ENCODE data around the gene PCYT1B.
"Not testable (repeated sequence)": the region's sequence is repeated elsewhere in the genome, so short reads cannot be mapped to it uniquely, and the experiment has no call there.

Gene PCYT1B

GRCh38 chrX:24643116-24643515 is 4.0 kb downstream of the PCYT1B start:
- DNase-seq = no peak

DNA sequence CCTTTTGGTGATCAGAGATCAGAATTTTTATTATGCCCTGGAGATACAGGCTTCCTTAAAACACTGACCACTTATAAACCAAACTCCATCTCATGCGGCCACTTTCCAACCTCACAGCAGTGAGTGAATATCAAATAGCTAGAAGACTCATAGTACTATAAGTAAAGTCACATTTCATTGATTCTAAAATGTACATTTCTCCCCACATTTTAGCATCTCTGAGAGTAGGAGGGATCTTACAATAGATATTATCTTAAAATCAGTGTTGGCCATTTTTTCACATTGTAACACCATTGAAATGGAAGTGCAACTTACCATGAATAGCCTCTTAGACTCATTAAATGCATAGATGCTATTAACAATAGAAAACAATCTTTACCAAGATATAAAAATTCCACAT is 17.4 kb downstream of the PCYT1B start:
- DNase-seq = no peak

DNA sequence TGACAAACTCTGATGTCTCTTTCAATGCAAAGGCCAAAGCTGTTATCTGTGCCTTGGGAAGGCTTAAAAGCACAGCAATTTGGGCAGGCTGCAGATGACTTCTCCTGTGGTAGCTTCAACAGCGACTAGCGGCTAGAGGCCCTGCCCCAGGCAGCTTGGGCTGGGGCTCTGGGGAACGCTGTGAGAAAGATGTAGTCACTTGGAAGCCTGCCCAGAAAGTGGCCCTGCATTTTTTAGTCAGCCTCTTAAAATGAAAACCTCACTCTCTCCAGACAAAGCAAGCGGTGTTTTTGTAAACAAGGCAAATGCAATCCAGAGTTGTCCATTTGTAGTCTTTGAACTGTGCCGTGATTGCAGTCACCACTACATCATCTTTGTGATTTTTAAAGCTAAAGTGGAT is 27.5 kb downstream of the PCYT1B start:
- no peak for DNase-seq

- no peak for DNase-seq
These were observed 36.6 kb downstream of the PCYT1B start for GRCh38 chrX:24610516-24610915.

DNA sequence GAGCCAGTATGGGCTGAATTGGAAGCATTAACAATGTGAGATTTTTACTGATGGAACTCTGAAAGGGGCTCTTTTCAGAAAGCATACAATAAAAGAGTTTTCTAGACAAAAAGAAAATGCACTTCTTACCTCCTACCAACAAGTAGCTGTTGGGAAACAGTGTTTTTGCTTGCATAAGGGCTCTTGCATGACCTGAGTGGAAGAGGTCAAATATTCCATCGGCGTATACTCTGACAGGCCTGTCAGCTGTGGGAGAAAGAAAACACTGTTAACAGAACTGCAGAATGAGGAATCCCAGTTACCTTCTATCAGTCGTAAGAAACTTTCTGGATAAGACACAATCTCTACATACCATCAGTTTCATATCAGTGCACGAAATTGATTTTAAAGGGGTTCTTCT is 39.5 kb downstream of the PCYT1B start:
- no peak for DNase-seq

DNA sequence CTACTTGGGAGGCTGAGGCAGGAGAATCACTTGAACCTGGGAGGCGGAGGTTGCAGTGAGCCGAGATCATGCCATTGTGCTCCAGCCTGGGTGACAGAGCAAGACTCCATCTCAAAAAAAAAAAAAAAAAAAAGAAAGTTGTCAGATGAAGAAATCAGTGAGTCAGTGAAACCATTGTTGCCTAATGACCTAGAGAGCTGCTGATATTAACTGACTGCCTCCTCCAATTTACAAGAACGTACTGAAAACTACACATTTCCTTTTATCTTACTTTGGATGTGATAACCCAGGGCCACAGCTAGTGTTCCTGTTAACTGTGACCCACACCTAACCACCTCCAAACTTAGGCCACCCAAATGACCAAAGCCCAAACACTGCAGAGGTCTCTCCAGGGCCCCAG is 41.2 kb downstream of the PCYT1B start:
- not testable (repeated sequence) for DNase-seq

DNA sequence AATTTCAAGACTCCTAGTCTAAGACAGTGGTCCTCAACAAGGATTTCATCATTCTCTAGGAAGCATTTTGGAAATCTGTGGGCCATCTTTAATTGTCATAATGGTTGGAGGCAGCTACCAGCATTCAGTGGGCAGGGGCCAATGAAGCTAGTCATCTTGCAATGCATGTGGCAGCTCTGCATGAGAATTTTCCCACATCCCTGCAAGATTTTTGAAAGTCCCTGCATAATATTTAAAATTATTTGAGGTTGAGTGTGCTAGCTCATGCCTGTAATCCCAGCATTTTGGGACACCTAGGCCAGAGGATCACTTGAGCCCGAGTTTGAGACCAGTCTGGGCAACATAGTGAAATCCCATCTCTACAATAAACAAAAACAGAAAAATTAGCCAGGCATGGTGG is 44.0 kb downstream of the PCYT1B start:
- no peak for DNase-seq

DNA sequence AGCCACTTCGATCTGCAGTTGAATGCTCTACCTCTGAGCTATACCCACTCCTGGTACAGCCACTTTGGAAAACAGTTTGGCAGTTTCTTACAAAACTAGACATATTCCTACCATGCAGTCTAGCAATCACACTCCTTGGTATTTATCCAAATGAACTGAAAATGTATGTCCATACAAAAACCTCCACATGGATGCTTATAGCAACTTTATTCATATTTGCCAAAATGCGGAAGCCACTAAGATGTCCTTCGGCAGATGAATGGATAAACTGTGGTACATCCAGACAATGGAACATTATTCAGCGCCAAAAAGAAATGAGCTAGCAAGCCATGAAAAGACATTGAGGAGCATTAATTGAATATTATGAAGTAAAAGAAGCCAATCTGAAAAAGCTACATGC is 45.3 kb downstream of the PCYT1B start:
- DNase-seq = no peak

DNA sequence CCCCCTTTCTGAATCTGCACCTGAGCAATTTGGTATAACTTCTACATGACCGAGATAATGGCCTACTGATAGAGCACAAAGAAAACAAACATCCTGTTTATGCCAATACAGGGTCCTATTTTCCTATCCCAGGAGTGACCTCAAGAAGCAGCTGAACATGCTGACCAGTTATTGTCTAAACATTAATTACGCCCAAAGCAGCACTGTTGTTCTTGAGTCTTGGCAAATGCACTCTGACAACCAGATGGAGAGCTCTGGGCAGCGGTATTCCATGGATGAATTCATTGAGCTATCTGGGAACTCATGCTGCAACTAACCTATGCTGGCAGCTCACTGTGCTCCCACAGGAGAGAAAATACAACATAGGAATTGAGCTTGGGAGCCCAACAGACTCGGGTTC is 52.6 kb downstream of the PCYT1B start:
- DNase-seq = no peak

DNA sequence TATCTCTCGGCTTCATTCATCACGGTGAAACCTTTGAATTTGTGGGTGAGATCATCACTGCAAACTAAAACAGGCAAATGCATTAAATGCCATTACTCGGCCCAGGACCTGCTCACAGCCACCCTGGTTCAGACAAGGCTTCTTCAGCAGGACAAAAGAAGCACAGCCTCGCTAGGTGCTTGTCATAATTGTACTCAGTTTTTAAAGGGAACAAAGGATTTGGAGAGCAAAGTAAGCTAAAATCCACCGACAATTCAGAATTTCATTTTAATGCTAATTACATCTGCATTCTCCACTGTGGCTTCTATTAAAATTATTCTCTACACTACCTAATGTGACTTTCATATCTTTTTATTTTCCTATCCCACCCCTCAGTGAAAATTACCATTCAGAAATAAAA is 57.0 kb downstream of the PCYT1B start:
- DNase-seq = no peak

DNA sequence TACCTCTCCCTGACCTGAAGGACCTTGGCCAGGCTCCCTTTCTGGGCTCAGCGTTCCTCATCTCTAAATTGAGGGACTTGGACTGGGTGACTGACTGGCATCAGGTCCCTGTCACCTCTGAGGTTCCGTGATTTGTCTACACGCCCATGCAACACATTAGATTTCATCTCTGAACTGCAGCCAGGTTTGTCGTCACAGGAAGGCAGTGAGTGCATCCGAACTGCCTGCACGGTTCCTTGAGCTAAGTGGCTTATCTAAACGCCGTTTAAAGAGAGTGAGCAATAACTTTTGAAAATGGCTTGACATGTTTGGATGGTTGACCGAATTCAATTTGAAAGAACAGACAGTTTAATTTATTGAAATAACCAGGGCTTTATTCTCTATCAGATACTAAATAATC is 70.1 kb downstream of the PCYT1B start:
- DNase-seq = no peak

- DNase-seq = no peak
These were observed 71.7 kb downstream of the PCYT1B start for GRCh38 chrX:24575496-24575895.

DNA sequence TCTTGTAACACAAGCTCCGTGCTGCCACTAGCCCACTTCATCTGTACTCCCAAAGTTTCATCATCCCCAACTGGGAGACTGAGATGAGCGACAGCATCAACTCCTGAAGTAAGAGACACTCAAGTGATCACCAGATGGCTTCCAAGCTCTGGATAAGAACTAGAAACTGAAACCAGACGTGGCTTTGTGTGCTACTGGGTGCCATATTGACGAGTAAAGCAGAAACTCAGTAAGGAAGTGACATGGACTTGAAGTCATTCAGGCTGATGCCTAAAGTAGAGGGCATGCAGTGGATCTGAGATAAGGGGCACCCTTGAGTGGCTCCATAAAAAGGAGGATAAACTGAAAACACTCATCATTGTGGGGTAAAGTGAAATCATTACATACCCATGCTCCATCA is 72.4 kb downstream of the PCYT1B start:
- DNase-seq = no peak

DNA sequence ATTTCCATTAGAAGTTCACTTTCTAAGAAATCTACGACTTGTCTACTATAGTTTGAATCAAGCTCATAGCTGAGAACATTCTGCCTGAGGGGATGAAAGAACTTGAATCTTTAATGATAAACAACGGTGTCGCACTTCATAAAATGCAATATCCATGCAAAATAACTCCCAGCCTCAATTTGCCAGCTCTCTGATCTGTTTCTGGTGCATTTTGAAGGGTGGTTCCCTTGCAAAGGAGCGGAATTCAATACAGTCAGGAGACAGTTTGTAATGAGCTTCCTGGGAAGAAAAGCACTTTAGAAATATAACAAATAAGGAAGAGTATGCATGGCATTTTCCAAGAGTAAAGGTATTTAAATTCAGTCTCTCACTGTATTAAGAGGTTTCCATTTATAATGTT is 80.0 kb downstream of the PCYT1B start:
- no peak for DNase-seq

- DNase-seq = no peak
These were observed 80.9 kb downstream of the PCYT1B start for GRCh38 chrX:24566240-24566639.

DNA sequence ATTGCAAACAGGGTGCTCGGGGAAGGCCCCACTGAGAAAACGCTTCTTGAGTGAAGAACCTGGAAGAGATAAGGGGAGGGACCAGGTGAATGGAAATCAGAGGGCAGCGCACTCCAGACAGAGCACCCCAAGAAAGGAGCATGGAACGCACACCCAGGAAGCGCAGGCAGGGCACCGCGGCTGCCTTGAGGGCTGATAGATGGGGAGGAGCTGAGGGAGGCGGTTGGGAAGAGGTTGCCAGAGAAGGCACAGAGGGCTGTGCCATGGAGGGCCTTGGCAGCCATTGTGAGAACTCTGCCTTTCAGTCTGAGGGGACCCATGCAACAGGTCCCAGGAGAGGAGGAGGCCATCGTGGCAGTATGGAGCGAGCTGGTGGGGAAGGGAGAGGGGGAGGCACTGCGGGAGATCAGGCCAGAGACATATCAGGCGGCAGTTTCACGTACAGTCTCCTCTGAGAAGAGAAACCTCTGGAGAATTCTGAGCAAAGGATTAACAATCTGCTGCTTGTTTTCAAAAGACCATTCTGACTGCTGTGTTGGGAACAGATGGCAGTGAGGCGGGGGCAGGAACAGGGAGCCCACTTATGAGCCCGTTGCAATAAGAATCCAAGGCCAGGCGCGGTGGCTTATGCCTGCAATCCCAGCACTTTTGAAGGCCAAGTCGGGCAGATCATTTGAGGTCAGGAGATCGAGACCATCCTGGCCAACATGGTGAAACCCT is 83.7 kb downstream of the PCYT1B start:
- DNase-seq = no peak

GRCh38 chrX:24561121-24561520 is 86.0 kb downstream of the PCYT1B start:
- DNase-seq = no peak

DNA sequence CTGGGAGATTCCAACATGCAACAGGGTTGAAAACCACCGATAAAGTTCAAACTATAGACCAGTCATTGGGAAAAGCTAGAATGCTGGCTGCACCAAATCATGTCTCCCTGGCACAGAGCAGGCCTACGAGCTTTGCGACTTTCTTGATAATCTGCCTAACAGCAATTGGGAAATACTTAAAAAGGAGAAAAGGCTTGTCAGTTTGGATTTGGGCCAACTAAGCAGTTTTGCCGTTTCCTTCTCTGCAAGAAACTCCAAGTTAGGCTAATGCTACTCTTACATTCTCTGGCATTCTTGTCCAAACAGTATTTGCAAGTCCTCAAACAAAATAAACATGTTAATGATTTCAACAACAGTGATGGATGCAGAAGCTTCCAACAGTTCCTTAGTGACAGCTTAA is 94.1 kb downstream of the PCYT1B start:
- no peak for DNase-seq

DNA sequence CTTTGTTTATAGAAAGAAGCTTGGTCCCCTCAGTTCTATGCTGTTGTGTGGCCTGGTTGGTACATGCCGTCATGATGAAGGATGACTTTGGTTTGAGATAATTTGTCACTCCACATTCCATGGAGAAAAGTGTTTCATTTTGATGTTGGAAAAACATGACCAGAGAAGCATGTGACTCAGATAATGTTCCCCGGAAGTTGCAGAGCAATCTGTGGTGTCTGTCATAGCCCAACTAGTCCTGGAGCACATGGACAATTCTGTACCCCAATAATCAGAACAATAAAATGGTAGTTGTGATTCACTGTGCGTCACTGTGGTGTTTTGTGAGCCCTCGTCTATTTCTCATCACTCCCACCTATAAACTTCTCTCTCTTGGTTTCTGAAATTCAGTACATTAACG is 97.0 kb downstream of the PCYT1B start:
- no peak for DNase-seq

- no peak for DNase-seq
These were observed 99.2 kb downstream of the PCYT1B start for GRCh38 chrX:24547961-24548360.

- DNase-seq = no peak
These were observed 104.4 kb downstream of the PCYT1B start for GRCh38 chrX:24542756-24543155.

DNA sequence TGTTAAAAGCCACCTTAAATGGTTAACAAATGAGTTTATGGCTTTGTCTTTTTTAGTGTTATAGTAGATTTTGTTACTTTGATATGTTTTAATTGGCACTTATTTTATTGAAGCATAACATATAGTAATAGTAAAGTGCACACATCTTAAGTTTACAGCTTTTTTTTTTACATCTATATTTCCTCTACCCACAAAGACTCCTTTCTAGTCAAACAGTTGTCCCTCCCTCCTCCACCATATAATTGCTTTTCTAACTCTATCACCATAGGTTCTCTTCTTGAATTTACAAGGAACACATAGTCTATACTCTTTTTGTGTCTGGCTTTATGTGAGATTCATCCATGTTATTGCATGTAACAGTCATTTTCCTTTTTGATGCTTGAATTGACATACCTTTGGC is 110.6 kb downstream of the PCYT1B start:
- no peak for DNase-seq

DNA sequence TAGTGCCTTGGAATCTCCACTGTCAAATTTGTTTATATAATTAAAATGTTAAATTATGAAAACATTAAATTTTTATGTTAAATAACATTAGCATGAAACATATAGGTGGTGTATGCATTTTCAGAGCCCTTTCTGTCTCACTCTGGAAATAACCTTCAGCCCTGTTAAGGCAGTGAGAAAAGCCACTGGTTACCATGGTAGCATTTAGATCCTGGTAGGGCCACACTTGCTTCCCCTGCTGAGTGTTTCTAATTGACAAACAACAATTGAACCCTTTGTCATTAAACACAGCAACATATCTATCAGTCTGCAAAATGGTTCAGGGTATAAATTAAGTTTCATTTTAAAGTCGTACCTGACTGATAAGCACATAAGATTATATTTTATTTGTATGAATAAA is 118.5 kb downstream of the PCYT1B start:
- no peak for DNase-seq

GRCh38 chrX:24526616-24527015 is 120.5 kb downstream of the PCYT1B start:
- no peak for DNase-seq

DNA sequence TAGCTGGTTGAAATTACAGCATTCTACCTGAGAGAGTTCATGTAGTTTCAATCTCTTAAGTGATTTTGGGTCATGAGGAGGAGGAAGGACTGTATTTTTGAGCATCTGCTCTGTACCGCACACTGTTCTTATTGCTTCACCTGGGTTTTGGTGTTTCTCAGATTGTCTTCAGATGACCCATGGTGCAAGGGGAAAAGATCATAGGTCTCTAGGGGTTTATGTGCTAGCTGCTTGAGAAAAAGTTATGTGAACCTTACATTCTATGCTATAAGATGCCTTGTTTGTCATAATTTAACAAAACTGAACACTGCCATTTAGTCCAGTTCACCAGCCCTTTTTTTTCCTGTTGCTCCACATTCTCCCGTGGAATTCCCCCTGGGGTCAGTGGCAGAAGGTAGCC is 121.7 kb downstream of the PCYT1B start:
- DNase-seq = no peak

GRCh38 chrX:24520472-24520871 is 126.7 kb downstream of the PCYT1B start:
- no peak for DNase-seq
